IPS-18a (cell line): Measurements from ENCODE around the gene HDAC1.
A peak's percentile ranks its signal among the peaks of the same experiment; 100 is the strongest.

Experiments
- H3K27ac ChIP-seq: one replicate; pipeline ENCODE4 v1.5.1; 2013; ENCODE audit warnings: low read length
- H3K27me3 ChIP-seq: one replicate; pipeline ENCODE4 v1.6.1; 2013; ENCODE audit warnings: mild to moderate bottlenecking, low read length; ENCODE audit not compliant: control insufficient read depth, insufficient read depth
- H3K36me3 ChIP-seq: one replicate; pipeline ENCODE4 v1.6.1; 2013; ENCODE audit warnings: low read depth, low read length; ENCODE audit not compliant: control insufficient read depth
- H3K4me1 ChIP-seq: one replicate; pipeline ENCODE4 v1.6.1; 2013; ENCODE audit warnings: low read depth, low read length; ENCODE audit not compliant: control insufficient read depth
- H3K4me3 ChIP-seq: one replicate; pipeline ENCODE4 v1.5.1; 2013; ENCODE audit warnings: low read length
- H3K9ac ChIP-seq: one replicate; pipeline ENCODE4 v1.6.1; 2013; ENCODE audit warnings: mild to moderate bottlenecking, low read length, moderate library complexity
- H3K9me3 ChIP-seq: one replicate; pipeline ENCODE4 v1.6.1; 2013; ENCODE audit warnings: low read depth, low read length; ENCODE audit not compliant: control insufficient read depth

Gene HDAC1

GRCh38 chr1:32334274-32334861 is 42.5 kb downstream of the HDAC1 start:
- Histone ChIP-seq H3K27me3 (peaks cover 8% of the 10 kb centered on the region), H3K4me3 (peak overlapping the region; percentile 87), H3K4me1 (peaks cover 29% of the 10 kb centered on the region), H3K36me3 (peaks cover 51% of the 10 kb centered on the region), H3K9me3 (no peaks in the 10 kb centered on the region), H3K9ac (peak overlapping the region; percentile 92), H3K27ac (no peak overlapping the region)

DNA sequence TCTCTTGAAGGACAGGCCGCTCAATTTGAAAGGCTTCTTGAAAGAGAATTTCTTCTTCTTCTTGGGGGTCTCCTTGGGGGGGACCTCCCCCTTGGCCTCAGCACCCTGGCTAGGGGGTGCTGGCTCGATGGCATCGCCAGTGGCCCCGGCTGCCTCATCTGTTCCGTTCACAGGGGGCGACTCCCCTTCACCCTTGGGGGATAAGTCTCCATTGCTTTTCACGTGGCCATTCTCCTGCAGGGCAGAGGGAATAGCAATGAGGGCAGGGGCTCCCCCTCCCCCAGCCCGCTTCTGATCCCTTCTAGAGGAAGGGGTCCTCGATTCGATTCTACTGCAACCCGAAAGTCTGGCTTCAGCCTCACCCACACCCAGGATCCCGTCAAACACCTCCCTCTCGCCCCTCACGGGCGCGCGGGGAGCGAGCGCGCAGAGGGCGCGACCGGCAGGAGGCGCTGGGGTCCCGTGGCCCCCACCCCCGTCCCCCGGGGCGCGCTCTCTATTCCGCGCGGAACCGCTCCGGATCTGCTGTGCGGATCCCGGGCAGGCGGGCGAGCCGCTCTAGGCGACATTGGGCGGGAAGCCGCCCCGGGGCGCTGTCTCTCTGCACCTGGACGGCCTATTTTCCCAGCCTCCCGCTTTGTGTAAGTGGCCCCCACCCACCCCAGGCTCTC is 43.1 kb downstream of the HDAC1 start:
- H3K27ac ChIP-seq = peak overlapping the region; percentile 51
- H3K9me3 ChIP-seq = no peaks in the 10 kb centered on the region
- peaks cover 29% of the 10 kb centered on the region for H3K4me1 ChIP-seq
- H3K9ac ChIP-seq = peak overlapping the region; percentile 92
- peaks cover 44% of the 10 kb centered on the region for H3K36me3 ChIP-seq
- H3K27me3 ChIP-seq = peaks cover 8% of the 10 kb centered on the region
- peak overlapping the region; percentile 87 for H3K4me3 ChIP-seq

GRCh38 chr1:32335535-32335789 is 43.6 kb downstream of the HDAC1 start:
- Histone ChIP-seq H3K4me1 (peaks cover 29% of the 10 kb centered on the region), H3K4me3 (peak overlapping the region; percentile 87), H3K9me3 (no peaks in the 10 kb centered on the region), H3K27me3 (peaks cover 8% of the 10 kb centered on the region), H3K9ac (peak overlapping the region; percentile 92), H3K36me3 (peaks cover 40% of the 10 kb centered on the region), H3K27ac (peak overlapping the region; percentile 51)

GRCh38 chr1:32335790-32336590 is 44.1 kb downstream of the HDAC1 start, which contains the start of gene MARCKSL1:
MARCKSL1 (minus strand) TSS chr1:32336233; CDS start chr1:32336033, 200 bp downstream.
- Histone ChIP-seq H3K36me3 (peaks cover 35% of the 10 kb centered on the region), H3K4me3 (peak within 1 kb of the TSS; percentile 87), H3K9me3 (no peaks in the 10 kb centered on the region), H3K27me3 (peaks cover 8% of the 10 kb centered on the region), H3K4me1 (peaks cover 29% of the 10 kb centered on the region), H3K9ac (peak within 1 kb of the TSS; percentile 92), H3K27ac (peak within 1 kb of the TSS; percentile 51)

GRCh38 chr1:32336591-32336932 is 44.7 kb downstream of the HDAC1 start:
- H3K4me1 ChIP-seq = peaks cover 29% of the 10 kb centered on the region
- peak overlapping the region; percentile 64 for H3K4me3 ChIP-seq
- H3K9ac ChIP-seq = no peak overlapping the region
- no peak overlapping the region for H3K27ac ChIP-seq
- peaks cover 8% of the 10 kb centered on the region for H3K27me3 ChIP-seq
- no peaks in the 10 kb centered on the region for H3K9me3 ChIP-seq
- H3K36me3 ChIP-seq = peaks cover 30% of the 10 kb centered on the region

- no peaks in the 10 kb centered on the region for H3K9me3 ChIP-seq
- H3K27me3 ChIP-seq = peaks cover 8% of the 10 kb centered on the region
- peaks cover 25% of the 10 kb centered on the region for H3K36me3 ChIP-seq
- H3K9ac ChIP-seq = no peak overlapping the region
- H3K27ac ChIP-seq = no peak overlapping the region
- peak overlapping the region; percentile 64 for H3K4me3 ChIP-seq
- H3K4me1 ChIP-seq = peaks cover 28% of the 10 kb centered on the region
Measured at GRCh38 chr1:32336963-32337675, 45.2 kb downstream of the HDAC1 start.

- peaks cover 8% of the 10 kb centered on the region for H3K27me3 ChIP-seq
- no peak overlapping the region for H3K27ac ChIP-seq
- H3K4me1 ChIP-seq = peaks cover 23% of the 10 kb centered on the region
- no peak overlapping the region for H3K9ac ChIP-seq
- H3K9me3 ChIP-seq = no peaks in the 10 kb centered on the region
- H3K4me3 ChIP-seq = no peak overlapping the region
- H3K36me3 ChIP-seq = peaks cover 20% of the 10 kb centered on the region
Measured at GRCh38 chr1:32337855-32338636, 46.2 kb downstream of the HDAC1 start.

DNA sequence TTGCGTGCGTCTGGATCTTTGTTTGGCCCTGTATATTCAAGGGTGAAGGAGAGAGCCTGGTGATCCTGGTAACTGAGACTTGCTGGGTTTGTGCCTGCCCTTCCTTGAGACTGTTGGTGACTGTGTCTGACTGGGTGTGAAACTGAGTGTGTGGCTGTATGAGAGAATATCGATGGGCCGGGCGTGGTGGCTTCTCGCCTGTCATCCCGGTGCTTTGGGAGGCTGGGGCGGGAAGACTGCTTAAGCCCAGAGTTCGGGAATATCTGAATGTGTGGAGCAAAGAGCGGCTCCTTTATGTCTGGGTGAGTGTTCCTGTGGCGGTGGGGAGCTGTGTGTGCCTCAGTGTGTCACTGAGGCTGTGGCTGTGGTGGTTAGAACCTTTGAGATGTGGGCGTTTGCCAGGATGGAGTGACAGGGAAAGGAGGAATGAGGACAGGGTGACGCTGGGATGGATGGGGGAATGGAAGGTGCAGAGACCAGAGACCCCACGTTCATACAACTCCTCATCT is 46.8 kb downstream of the HDAC1 start:
- Histone ChIP-seq H3K9me3 (no peaks in the 10 kb centered on the region), H3K27me3 (peaks cover 8% of the 10 kb centered on the region), H3K4me1 (peaks cover 16% of the 10 kb centered on the region), H3K36me3 (peaks cover 13% of the 10 kb centered on the region), H3K27ac (no peak overlapping the region), H3K4me3 (no peak overlapping the region), H3K9ac (no peak overlapping the region)

GRCh38 chr1:32339363-32339978 is 47.6 kb downstream of the HDAC1 start:
- Histone ChIP-seq H3K9ac (no peak overlapping the region), H3K36me3 (peaks cover 6% of the 10 kb centered on the region), H3K27ac (no peak overlapping the region), H3K4me3 (no peak overlapping the region), H3K4me1 (peaks cover 9% of the 10 kb centered on the region), H3K9me3 (no peaks in the 10 kb centered on the region), H3K27me3 (peaks cover 8% of the 10 kb centered on the region)

DNA sequence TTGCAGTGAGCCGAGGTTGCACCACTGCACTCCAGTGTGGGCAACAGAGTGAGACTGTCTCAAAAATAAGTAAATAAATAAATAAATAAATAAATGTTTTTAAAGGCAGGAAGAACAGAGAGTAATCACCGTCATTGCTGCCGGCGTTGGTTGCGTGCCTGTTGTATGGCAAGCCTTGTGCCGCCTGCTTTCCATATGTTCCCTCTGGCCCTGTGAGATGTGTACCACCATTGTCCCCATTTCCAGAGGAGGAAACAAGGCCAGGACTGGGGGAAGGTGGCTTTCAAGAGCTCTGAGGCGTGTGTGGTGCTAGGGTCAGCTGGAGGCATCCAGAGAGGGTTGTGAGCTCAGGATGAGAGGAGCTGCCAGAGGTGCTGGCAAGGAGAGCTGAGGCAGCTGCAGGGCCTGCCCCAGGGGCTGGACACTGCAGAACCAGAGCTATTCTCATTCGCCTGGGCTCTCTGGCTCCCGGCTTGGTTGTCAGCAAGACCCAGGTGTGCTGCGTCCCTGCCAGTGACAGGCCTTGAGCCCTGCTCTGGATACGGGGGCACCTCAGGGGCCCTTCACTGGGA is 49.4 kb downstream of the HDAC1 start:
- Histone ChIP-seq H3K4me3 (no peak overlapping the region), H3K9me3 (no peaks in the 10 kb centered on the region), H3K27ac (no peak overlapping the region), H3K9ac (no peak overlapping the region), H3K36me3 (no peaks in the 10 kb centered on the region), H3K27me3 (peaks cover 8% of the 10 kb centered on the region), H3K4me1 (peaks cover 9% of the 10 kb centered on the region)
